B cell (primary cell): Measurements from ENCODE around the gene LAMA1. TPM values are rescaled to one million over a fixed set of nuclear protein-coding genes. Genes with fewer than 3 reads are reported as not detected.

Source experiments
- ATAC-seq: fragments of 200-7000 bp; cut with Tn5 transposase; one replicate; pipeline ENCODE4 v1.10.0; 2021; ENCODE audit warnings: low read depth, mild to moderate bottlenecking, moderate number of reproducible peaks, moderate library complexity
- CTCF ChIA-PET: fragments of 350-600 bp; sonication (Branson Sonifier 250); formaldehyde crosslinking; loops from one replicate; lab custom pipeline; 2021; ENCODE audit warnings: antibody characterized with exemption, inconsistent platforms; lab: Charles Lee
- POLR2A ChIA-PET: fragments of 350-600 bp; sonication (Branson Sonifier 250); formaldehyde crosslinking; loops from one replicate; lab custom pipeline; 2021; ENCODE audit warnings: antibody characterized with exemption; lab: Charles Lee
- DNase-seq: peaks from one replicate; pipeline ENCODE4 v3.0.0; 2013
- H2AFZ ChIP-seq: 2 replicates; pipeline ENCODE4 v1.6.1; 2012; ENCODE audit warnings: mild to moderate bottlenecking, low read depth, low read length; ENCODE audit not compliant: insufficient read depth, poor library complexity, severe bottlenecking
- H3K27ac ChIP-seq, 2 donors: 1 replicate in 1 of 2; 2 replicates in 1 of 2; pipeline ENCODE4 v1.5.1; 2012 to 2013; ENCODE audit warnings: low read length in 2 of 2, mild to moderate bottlenecking in 2 of 2, moderate library complexity in 1 of 2
- H3K27me3 ChIP-seq, 4 experiments: fragments of 200-600 bp in 1 of 4; sonication (generic) in 1 of 4; replicated peaks in 1 of 4; 1 replicate in 2 of 4; 2 replicates in 2 of 4; pipeline versions ENCODE4 v1.6.1 to v1.7.0; 2013 to 2016; ENCODE audit warnings: low read length in 3 of 4, mild to moderate bottlenecking in 2 of 4, mixed read lengths in 1 of 4, moderate library complexity in 1 of 4; ENCODE audit not compliant: insufficient read depth in 4 of 4, control insufficient read depth in 3 of 4; ENCODE audit errors: control extremely low read depth in 1 of 4
- H3K36me3 ChIP-seq, 2 experiments: replicated peaks in 1 of 2; 1 replicate in 1 of 2; 2 replicates in 1 of 2; pipeline versions ENCODE4 v1.6.1 to v1.7.1; 2013; ENCODE audit warnings: low read length in 1 of 2; ENCODE audit not compliant: insufficient read depth in 2 of 2, control insufficient read depth in 1 of 2; ENCODE audit errors: control extremely low read depth in 1 of 2, extremely low read depth in 1 of 2
- H3K4me1 ChIP-seq, 2 donors: fragments of 200-600 bp in 1 of 2; sonication (generic) in 1 of 2; 1 replicate in 1 of 2; 2 replicates in 1 of 2; pipeline versions ENCODE4 v1.5.1 to v1.6.1; 2013 to 2017; ENCODE audit warnings: low read length in 2 of 2; ENCODE audit not compliant: control insufficient read depth in 2 of 2, insufficient read depth in 2 of 2
- H3K4me2 ChIP-seq: replicated peaks from 2 replicates; pipeline ENCODE3; 2012; ENCODE audit warnings: mild to moderate bottlenecking, low read depth, low read length; ENCODE audit not compliant: poor library complexity, severe bottlenecking
- H3K4me3 ChIP-seq, 5 experiments: fragments of 200-600 bp in 1 of 5; sonication (generic) in 1 of 5; 1 replicate in 3 of 5; 2 replicates in 2 of 5; pipeline versions ENCODE4 v1.5.1 to v1.7.0; 2011 to 2016; ENCODE audit warnings: low read length in 4 of 5, mild to moderate bottlenecking in 4 of 5, low read depth in 2 of 5, control low read depth in 1 of 5, moderate library complexity in 1 of 5; ENCODE audit not compliant: insufficient read depth in 1 of 5; ENCODE audit errors: control extremely low read depth in 1 of 5, extremely low read depth in 1 of 5
- H3K79me2 ChIP-seq: fragments of 200-600 bp; sonication (generic); one replicate; pipeline ENCODE4 v1.6.0; 2016; ENCODE audit warnings: low read length; ENCODE audit not compliant: control insufficient read depth, insufficient read depth
- H3K9ac ChIP-seq: fragments of 200-600 bp; sonication (generic); 2 replicates; pipeline ENCODE4 v1.6.1; 2017; ENCODE audit warnings: mild to moderate bottlenecking, low read length, moderate library complexity
- H3K9me3 ChIP-seq, 3 donors: one replicate each; pipeline versions ENCODE4 v1.6.1 to v1.7.1; 2013; ENCODE audit warnings: low read length in 2 of 3; ENCODE audit not compliant: control insufficient read depth in 2 of 3, insufficient read depth in 1 of 3; ENCODE audit errors: control extremely low read depth in 1 of 3
- H4K20me1 ChIP-seq: 2 replicates; pipeline ENCODE4 v1.6.0; 2012; ENCODE audit warnings: mild to moderate bottlenecking, low read length; ENCODE audit not compliant: insufficient read depth, control insufficient read depth, poor library complexity, severe bottlenecking
- H3K27ac Mint-ChIP-seq: one replicate; pipeline ENCODE4 v1.8.0; 2021; ENCODE audit warnings: mixed read lengths
- H3K27me3 Mint-ChIP-seq: one replicate; pipeline ENCODE4 v1.8.0; 2021; ENCODE audit warnings: mixed read lengths
- H3K4me1 Mint-ChIP-seq: one replicate; pipeline ENCODE4 v1.8.0; 2021; ENCODE audit warnings: mixed read lengths
- H3K4me3 Mint-ChIP-seq: one replicate; pipeline ENCODE4 v1.8.0; 2021; ENCODE audit warnings: mixed read lengths
- H3K9me3 Mint-ChIP-seq: one replicate; pipeline ENCODE4 v1.8.0; 2022; ENCODE audit warnings: mixed read lengths; ENCODE audit not compliant: insufficient read depth
- CTCF ChIP-seq: fragments of 200-600 bp; IDR thresholded peaks from one replicate; pipeline ENCODE4 v1.8.0; 2022; ENCODE audit warnings: antibody characterized with exemption, mild to moderate bottlenecking
- EZH2 ChIP-seq: IDR thresholded peaks from 2 replicates; pipeline ENCODE4 v1.6.1; 2012; ENCODE audit warnings: borderline replicate concordance, low read depth, mild to moderate bottlenecking, moderate library complexity, low read length; ENCODE audit not compliant: insufficient read depth, poor library complexity, severe bottlenecking
- WGBS: methylation state at CpG from one replicate; pipeline ENCODE4 v1.1.5; 2013; ENCODE audit warnings: missing lambda C conversion rate; ENCODE audit not compliant: insufficient coverage; 5-methylcytosine and 5-hydroxymethylcytosine counted together
- intact Hi-C: fragments of 100-400 bp; cut with micrococcal nuclease; formaldehyde crosslinking; loops from one replicate; pipeline ENCODE4 v1.10.0; 2022
- polyA plus RNA-seq: library from polyadenylated mRNA; depleted of rRNA; stranded (reverse); fragments of >200 nt; gene quantifications from 2 replicates; pipeline ENCODE4 v1.2.3, GENCODE V29; 2012
- total RNA-seq, 2 donors: library from RNA; stranded (reverse); fragments of 120-200 nt in 1 of 2; gene quantifications; 1 replicate in 1 of 2; 2 replicates in 1 of 2; pipeline versions ENCODE4 v1.2.3 to v1.2.4, GENCODE V29; 2013 to 2022

The LAMA1 gene
- total and polyA plus RNA-seq, 2 donors (not counting 1 experiment from before 2014, with no cell fraction given) = not detected

- ChIA-PET CTCF (no interaction called here), POLR2A (no interaction called here)
- no peaks in the 10 kb centered on the region for H3K27me3 Mint-ChIP-seq
- Histone ChIP-seq H3K79me2 (no peaks in the 10 kb centered on the region), H3K4me1 (no peaks in the 10 kb centered on the region), H3K9me3 (peaks cover 0 to 29% (median 0%) of the 10 kb centered on the region in 3 donors), H3K9ac (no peak overlapping the region), H2AFZ (no peak overlapping the region), H3K27me3 (no peaks in the 10 kb centered on the region), H3K4me3 (no peak overlapping the region), H3K27ac (no peak overlapping the region), H4K20me1 (no peaks in the 10 kb centered on the region), H3K4me2 (no peak overlapping the region), H3K36me3 (no peaks in the 10 kb centered on the region)
- no peaks in the 10 kb centered on the region for H3K4me1 Mint-ChIP-seq
- H3K27ac Mint-ChIP-seq = no peak overlapping the region
- TF ChIP-seq EZH2 = no peak
- TF ChIP-seq CTCF = no peak
- DNase-seq (no peak), ATAC-seq (no peak)
- 71% methylated on average over 4 of the region's 4 CpGs for WGBS
- H3K9me3 Mint-ChIP-seq = no peaks in the 10 kb centered on the region
- intact Hi-C loops = no loop called here
- no peak overlapping the region for H3K4me3 Mint-ChIP-seq
Measured at GRCh38 chr18:6954501-6954900, 163.1 kb downstream of the LAMA1 start.

GRCh38 chr18:6951336-6952090 lies 166.1 kb downstream of the LAMA1 start:
- Mint-ChIP-seq H3K4me3 (no peak overlapping the region), H3K4me1 (no peaks in the 10 kb centered on the region), H3K9me3 (no peaks in the 10 kb centered on the region), H3K27me3 (no peaks in the 10 kb centered on the region), H3K27ac (no peak overlapping the region)
- no peaks in the 10 kb centered on the region for H4K20me1 ChIP-seq
- CTCF ChIA-PET = no interaction called here
- H3K4me3 ChIP-seq = no peak overlapping the region
- no peaks in the 10 kb centered on the region for H3K79me2 ChIP-seq
- intact Hi-C loops = no loop called here
- 81% methylated on average over 17 of the region's 17 CpGs for WGBS
- no peak overlapping the region for H3K9ac ChIP-seq
- H3K4me1 ChIP-seq = no peaks in the 10 kb centered on the region
- H3K27me3 ChIP-seq = no peaks in the 10 kb centered on the region
- H3K4me2 ChIP-seq = no peak overlapping the region
- no peak for TF ChIP-seq EZH2
- TF ChIP-seq CTCF = no peak
- POLR2A ChIA-PET = no interaction called here
- ATAC-seq = no peak
- H3K36me3 ChIP-seq = no peaks in the 10 kb centered on the region
- peaks cover 0 to 30% (median 0%) of the 10 kb centered on the region in 3 donors for H3K9me3 ChIP-seq
- DNase-seq = no peak
- no peak overlapping the region for H3K27ac ChIP-seq
- H2AFZ ChIP-seq = no peak overlapping the region
